Measurements from ENCODE around the gene FAM13B.
"Not testable (repeated sequence)": the region's sequence is repeated elsewhere in the genome, so short reads cannot be mapped to it uniquely, and the experiment has no call there.

FAM13B gene

DNA sequence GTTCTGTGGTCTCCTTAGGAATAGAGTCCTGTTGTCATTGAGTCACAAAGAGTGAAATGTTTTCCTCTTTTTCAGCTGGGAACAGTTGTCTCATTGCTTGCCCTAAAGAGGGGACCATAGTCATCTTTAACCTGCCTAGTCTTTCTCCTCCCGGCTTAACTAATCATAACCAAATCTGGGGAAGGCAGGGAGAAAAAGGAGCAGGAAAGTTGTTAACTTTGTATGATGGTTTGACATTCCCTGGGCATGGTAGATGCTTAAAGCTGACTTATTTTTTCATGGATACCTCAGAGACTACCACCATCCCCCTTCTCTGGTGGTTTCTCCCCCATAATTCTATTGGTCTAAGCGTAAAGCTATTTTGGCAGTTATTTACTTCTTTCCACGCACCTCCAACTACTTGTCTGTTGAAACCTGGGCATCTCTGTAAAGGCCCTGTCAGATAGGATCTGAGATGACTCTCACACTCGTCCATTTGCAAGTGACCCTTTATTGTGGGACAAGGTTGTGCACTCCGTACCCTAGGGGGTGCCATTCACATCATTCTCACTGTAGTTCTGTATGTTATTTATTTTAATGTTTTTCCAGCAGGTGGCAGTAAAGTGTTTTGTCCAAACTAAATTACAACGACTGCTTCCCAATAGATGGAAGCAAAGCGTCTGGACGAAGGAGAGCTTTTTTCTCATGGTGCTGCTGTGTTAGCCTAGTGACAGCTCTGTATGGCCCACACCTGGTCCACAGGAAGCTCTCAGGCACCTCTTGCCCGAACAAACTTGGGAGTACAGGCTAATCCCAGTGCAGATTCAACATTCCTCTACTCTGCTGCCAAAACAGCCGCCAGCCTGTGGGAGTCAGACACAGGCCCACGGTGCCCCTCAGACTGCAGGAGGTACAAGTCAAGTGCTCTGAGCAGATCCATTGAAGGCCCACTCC, 3.0 kb upstream of the FAM13B start:
- peak; percentile 16 to 27 for DNase-seq (ENCODE audit: low read depth in 2 of 2)

DNA sequence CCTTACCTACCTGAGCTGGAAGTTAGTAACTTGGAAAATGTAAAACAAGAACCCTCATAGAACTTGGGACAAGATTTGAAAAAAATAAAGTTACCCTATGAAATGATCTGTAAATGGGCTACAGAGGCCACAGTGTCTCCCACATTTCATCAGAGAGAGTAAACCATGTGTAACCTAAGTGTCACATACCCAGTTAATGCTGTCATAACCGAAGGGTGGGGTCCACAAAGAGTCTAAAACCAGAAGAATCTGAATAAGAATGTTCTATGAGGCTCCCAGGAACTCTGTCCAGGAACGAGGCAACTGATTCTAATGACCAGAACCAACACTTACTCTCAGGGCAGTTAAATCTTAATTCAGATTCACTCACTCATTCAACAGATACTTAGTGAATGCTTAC, 1.0 kb upstream of the FAM13B start:
- no peak for DNase-seq (ENCODE audit: low read depth in 2 of 2)

DNA sequence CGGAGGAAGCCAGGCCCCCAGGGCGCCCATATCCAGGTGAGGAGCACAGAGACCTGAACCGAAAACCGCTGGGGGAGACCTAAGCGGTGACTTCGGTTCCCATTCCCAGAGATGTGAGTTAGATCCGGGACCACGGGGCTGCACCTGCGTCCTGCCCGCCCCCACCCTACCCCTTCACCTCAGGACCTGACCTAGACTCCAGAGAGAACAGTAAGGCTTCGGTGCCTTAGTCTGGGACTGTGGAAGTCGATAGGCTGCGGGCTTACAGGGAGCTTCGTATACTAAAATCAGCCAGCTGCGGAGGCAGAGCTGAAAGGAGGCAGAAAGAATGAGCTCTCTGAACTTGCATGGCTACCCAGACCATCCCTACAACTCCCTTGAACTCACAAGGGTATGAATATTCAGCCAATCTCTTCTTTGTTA, 518 bp upstream of the FAM13B start:
- DNase-seq (ENCODE audit: low read depth in 2 of 2), result no peak

DNA sequence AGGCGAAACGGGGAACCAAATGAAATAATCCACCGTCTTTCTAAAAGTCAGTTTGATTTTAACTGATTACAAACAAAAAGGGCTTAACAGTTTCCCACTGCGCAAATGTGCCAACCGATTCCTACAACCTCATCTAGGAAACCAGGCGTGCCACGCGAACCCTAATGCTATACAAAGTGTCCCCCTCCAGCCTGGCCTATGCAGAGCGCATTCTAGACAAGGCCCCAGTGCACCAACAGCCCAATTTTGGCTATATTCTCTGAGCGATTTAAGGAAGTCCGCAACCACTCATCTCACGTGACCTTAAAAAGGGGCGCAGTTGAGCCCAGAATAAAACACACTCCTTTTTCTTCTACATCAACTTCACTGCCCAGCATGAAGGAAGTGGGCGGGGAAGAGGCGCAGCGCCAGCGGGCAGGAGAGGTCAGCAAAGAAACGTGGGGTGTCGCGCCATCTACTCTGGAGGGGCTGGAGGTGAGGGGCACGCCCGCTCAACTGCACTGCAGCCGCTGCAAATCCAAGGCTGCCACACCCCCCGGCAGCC, 779 bp downstream of the FAM13B start:
- peak; percentile 14 to 18 for DNase-seq (ENCODE audit: low read depth in 2 of 2)

DNA sequence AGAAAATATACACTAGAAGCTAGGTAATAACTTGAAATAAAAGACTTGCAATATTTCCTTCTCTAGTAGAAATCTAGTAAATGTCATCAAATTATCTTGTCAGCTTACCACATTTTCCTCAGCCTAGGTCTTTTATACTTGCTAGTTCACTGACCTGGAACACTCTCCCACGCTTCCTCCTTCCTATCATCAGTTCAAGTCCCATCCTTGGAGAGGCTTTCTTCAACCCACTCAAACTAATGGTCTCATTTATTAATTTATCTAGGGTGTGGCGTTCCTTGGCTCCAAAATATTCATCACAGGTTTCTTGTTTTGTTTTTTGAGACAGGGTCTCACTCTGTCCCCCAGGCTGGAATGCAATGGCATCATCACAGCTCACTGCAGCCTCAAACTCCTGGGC, 2.9 kb downstream of the FAM13B start:
- DNase-seq (ENCODE audit: low read depth in 2 of 2), result no peak

DNA sequence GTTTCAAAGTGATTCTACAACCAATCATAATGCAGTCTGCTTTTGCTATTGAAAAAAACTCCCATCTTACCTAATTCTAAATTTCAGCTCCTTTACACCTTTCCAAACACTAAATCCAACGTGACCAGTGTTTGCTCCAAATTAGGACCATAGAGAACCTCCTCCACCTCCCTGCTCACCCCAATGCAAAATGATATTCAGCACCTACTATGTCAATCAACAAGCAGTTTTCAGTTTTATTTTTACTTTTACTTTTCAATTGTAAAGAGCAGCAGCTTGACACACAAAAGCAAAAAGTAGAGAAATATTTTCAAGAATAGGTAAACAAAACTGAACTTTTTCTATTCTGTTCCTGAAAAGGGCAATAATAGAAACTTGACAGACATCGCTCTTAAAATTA, 3.4 kb downstream of the FAM13B start:
- DNase-seq (ENCODE audit: low read depth in 2 of 2), result no peak

DNA sequence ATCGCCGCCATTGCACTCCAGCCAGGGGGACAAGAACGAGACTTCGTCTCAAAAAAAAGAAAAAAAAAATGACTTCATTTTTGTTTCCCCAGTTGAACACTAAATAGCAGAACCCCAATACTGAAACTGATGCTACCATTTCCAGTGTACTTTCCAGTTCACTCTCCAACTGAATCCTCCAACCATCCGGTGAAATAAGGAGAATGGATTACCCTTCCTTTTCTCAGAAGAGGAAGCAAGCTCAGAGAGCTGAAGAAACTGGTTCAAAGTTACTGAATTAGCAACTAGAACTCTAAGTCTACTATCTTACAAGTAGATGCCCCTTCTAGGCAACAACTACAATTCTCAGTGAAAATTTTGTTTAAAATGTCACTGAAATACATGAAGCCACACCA, 3.9 kb downstream of the FAM13B start:
- no peak for DNase-seq (ENCODE audit: low read depth in 2 of 2)

DNA sequence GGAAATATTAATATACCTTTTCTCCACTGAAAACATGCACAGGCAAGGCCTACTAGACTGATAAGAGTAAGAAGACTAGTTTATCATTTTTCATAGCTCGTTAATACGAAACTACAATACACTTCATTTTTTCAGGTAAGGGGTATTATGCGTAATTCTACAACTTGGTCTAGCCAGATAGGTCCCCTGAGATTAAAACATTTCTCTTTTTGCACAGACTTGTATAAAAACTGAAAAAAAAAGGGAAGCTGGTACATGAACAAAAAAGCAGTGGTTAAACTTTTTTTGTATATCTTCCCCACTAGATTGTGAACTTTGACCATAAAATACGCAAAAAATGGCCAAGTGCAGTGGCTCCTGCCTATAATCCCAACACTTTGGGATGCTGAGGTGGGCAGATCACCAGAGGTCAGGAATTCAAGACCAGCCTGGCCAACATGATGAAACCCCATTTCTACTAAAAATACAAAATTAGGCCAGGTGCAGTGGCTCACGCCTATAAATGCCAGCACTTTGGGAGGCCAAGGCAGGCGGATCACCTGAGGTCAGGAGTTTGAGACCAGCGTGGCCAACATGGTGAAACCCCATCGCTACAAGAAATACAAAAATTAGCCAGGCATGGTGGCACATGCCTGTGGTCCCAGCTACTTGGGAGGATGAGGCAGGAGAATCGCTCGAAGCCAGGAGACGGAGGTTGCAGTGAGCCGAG, 4.5 kb downstream of the FAM13B start:
- not testable (repeated sequence) for DNase-seq (ENCODE audit: low read depth in 2 of 2)

DNA sequence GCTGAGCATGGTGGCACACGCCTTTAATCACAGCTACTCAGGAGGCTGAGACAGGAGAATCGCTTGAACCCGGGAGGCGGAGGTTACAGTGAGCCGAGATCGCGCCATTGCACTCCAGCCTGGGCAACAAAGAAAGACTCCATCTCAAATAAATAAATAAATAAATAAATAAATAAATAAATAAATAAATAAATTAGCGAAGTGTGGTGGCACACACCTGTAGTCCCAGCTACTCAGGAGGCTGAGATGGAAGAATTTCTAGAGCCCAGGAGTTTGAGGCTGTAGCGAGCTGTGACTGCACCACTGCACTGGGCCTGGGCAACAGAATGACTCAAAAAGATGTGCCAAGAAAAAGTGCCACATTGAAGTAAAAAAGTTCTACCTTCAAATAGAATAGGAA, 6.1 kb downstream of the FAM13B start:
- DNase-seq (ENCODE audit: low read depth in 2 of 2), result not testable (repeated sequence)

DNA sequence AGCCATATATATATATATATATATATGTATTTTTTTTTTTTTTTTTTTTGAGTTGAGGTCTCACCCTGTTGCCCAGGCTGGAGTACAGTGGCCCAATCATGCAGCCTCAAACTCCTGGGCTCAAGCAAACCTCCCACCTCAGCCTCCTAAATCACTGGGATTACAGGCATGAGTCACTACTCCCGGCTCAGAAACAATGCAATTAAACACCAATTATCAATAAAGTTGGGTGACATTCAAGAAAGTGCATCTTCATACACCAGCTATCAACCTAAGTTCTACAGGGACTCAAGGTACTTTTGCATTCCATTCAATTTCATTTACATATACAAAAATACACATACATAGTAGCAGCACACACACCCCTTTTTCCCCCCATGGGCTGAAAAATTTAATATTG, 7.6 kb downstream of the FAM13B start:
- DNase-seq (ENCODE audit: low read depth in 2 of 2), result no peak

DNA sequence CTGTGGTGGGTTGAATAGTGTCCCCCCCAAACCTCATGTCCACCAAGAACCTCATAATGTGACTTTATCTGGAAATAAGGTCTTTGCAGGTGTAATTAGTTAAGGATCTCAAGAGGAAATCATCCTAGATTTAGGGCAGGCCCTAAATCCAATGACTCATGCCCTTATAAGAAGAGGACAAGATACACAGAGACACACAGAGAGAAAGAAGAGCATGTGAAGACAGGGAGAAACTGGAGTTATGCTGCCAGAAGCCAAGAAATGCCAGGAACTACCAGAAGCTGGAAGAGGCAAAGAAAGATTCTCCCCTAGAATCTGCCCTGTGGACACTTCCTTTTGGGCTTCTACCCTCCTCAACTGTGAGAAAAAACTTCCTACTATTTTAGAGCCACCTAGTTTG, 8.8 kb downstream of the FAM13B start:
- no peak for DNase-seq (ENCODE audit: low read depth in 2 of 2)

DNA sequence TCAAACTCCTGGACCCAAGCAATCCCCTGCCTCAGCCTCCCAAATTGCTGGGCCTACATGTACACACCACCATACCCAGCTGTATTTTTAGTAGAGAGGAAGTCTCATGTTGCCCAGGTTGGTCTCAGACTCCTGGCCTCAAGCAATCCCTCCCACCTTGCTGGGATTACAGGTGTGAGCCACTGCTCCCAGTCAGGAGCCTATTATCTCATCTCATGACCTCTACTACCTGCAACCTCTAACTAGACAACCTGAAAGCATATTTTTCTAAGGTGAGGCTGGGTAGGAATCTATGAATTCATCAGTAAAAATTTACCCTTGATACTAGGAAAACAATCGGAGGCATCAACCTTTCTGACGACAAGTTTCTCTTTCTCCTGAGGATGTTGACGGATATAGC, 10.0 kb downstream of the FAM13B start:
- no peak for DNase-seq (ENCODE audit: low read depth in 2 of 2)

DNA sequence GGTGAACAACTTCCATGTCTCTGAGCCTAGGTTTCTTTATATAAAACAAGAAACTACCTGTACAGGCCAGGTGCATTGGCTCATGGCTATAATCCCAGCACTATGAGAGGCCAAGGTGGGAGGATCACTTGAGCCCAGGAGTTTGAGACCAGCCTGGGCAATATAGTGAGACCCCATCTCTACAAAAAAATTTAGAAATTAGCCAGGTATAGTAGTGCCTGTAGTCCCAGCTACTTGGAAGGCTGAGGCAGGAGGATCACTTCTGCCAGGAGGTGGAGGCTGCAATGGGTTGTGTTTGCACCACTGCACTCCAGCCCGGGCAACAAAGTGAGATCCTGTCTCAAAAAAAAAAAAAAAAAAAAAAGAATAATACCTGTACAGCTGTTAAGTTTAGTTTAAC, 11.1 kb downstream of the FAM13B start:
- no peak for DNase-seq (ENCODE audit: low read depth in 2 of 2)

DNA sequence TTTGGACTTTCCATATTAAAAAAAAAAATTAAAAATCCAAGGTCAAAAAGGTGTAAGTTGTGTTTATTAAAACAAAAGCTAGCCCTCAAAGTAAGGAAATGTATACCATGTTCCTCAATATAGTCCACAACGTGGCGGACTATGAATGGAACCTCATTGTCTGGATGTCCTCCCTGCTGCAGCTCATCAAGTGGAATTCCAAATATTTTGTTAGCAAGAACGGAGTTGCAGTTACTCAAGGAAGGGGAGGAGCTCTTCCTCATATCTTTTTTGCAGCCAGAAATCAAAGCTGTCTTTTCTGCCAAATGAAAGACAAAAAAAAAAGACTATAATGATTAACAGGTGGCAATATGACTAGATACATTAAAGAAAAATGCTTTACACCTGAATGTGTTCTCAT, 14.0 kb downstream of the FAM13B start:
- no peak for DNase-seq (ENCODE audit: low read depth in 2 of 2)

DNA sequence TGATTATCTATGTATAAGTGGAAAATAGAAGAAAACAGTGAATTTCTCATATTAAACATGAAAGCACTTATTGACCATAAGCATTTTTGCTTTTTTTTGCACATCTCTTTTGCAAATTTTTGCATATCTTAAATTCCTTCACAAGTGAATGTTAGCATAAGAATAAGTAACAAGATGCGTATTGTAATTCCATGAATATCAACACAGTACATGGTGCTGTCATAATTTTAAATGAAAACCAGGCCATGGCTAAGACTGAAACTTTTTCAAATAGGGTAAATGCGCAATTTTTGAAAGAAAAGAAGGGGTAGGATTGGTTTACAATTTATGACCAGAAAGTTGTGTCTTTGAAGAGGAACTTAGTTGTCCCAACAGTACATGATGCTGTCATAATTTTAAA, 17.0 kb downstream of the FAM13B start:
- DNase-seq (ENCODE audit: low read depth in 2 of 2), result no peak

DNA sequence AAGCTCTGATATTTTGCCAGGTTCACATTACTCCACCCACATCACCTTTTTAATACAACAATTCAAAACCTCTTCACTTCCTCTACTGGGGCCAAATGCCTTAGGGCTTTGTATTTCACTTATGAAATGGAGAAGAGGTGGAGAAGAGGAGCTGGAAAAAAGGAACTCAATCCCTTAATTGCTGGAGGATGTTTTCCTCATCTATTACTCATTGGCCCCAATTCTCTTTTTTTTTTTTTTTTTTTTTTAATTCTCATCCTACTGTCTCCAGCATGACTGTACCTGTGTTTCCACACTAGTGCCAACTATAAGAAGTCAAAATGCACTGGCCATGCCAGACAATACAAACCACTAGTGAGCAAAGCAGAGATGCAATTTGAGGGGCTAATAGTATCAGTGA, 20.9 kb downstream of the FAM13B start:
- DNase-seq (ENCODE audit: low read depth in 2 of 2), result no peak

DNA sequence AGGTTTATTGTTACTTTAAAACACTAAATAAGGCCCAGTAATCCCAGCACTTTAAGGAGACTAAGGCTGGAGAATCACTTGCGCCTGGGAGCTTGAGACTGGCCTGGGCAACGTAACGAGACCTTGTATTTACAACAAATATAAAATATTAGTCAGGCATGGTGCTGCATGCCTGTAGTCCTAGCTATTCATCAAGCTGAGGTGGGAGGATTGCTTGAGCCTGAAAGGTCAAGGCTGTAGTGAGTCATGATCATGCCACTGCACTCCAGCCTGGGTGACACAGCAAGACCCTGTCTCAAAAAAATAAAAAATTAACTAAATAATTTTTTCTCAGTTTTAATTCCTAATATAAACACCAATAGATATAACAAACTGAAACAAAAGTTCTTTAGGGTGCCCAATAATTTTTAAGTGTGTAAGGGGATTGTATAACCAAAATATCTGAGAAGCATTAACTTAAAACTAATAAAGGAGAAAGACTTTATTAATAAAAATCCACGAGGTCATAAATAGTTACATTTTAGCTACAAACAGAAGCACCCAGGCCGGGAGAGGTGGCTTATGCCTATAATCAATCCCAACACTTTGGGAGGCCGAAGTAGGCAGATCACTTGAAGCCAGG, 32.7 kb downstream of the FAM13B start:
- DNase-seq (ENCODE audit: low read depth in 2 of 2), result no peak

DNA sequence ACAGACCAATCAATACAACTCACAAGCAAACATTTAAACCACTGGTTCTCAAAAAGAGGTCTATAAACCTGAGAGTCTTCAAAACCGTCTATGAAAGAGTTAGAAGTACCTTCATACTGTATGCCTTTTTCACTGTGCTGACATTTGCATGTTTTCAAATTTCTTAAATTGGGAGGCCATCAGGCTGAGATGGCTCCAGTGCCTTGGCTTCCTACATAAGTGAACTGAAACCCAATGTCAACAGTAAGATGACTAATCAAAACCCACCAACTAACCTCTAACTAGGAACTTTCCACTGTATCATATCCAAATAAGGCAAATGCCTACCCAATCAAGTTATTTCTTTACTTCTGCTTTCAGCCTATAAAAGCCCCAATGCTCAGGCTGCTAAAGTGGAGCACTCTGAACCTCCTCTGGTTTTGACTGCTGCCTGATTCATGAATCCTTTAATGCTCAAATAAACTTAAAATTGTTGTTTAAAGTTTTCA, 35.1 kb downstream of the FAM13B start:
- DNase-seq (ENCODE audit: low read depth in 2 of 2), result no peak

DNA sequence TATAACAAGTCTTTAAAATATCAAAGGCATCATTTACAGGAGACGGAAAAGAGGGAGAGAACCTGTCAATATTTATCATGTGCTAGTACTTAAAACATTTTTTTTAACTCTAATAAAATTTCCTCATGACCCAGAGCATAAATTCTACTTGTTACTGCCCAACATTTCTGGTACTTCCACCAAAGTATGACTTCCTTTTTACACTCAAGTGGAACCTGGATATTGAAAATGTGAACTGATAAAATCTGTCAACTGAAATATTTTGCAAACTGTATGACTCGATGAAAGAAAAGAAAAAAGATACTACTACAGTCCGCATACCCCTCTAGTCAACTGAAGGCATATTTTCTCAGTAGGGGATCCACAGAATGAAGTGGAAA, 37.1 kb downstream of the FAM13B start:
- no peak for DNase-seq (ENCODE audit: low read depth in 2 of 2)

DNA sequence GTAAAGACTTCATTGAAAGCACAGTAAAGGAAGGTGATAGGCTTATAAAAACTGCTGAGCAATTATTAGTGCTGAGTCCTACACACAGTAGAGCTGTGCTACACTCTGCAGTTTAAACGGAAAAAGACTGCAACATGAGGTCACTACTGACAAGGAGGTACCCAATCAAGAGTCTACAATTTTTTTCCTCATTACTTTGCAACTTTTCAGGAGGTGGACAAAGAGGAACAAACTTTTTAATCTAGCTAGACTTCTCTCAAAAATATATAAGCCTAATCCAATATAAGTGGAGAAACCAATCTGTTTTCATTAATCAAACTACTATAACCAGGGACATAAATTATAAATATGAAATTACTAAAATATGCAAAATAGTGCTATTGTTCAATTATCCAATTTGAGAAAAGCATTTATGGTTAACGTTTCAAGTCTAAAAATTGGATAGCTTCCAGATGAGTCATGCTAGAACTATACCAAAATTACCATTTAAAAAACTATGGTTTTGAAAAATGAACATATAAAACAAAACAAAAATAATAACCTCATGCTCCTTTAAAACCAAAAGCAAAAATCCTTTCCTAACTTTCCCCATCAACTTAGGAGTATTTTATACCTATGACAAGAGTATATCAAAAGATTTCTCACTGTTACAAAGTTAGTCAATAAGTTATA, 37.7 kb downstream of the FAM13B start:
- no peak for DNase-seq (ENCODE audit: low read depth in 2 of 2)

DNA sequence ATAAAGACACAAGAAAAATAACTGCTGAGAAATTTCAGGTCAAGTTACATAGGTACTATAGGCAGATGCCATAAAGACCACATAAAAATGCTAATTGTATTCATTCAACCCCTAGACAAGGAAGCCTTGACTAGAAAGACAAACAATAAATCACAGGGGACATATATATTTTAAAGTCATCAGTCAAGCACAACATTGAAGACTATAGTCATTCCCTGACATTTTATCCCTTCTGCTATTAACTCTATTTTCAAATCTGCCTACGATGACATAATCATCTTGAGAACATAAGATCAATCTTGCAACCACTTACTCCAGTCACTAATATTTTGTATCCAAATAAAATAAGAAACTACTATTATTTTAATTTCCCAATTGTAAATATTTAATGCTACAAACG, 38.3 kb downstream of the FAM13B start:
- DNase-seq (ENCODE audit: low read depth in 2 of 2), result no peak

DNA sequence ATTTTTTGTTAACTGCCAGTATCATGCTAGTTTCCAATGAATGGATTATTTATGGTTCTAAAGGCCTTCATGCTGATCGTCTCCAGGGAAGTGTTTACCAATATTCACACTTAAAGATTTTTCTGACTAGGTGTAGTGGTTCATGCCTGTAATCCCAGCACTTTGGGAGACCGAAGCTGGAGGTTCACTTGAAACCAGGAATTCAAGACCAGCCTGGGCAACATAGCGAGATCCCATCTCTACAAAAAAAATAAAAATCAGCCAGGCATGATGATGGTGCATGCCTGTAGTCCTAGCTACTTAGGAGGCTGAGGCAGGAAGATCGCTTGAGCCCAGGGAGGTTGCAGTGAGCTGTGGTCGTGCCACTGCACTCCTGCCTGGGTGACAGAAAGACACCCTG, 43.5 kb downstream of the FAM13B start:
- no peak for DNase-seq (ENCODE audit: low read depth in 2 of 2)

Measured in stimulated activated CD8-positive, alpha-beta memory T cell treated with anti-CD3 and anti-CD28 coated beads, Interleukin-7, amount 100 ng/mL, for 1 hour (primary cell).